ENCODE data around the gene CFAP77.

The CFAP77 gene

DNA sequence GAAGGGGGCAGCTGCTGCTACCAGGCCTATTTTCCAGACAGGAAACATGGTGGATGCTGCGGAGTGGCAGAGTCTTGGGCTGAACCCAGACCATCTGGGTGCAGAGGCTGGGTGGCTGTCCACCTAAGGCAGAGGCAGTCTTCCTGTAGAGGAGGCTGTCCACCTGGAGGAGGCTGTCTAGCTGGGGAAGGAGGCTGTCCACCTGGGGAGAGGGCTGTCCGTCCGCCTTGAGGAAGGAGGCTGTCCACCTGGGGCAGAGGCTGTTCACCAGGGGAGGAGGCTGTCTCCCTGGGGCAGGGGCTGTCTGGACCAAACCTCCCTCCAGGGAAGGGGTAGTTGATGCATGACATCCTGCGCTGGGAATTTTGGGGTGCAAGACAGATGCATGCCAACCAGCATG, 133.2 kb downstream of the CFAP77 start:
- Histone ChIP-seq H3K4me3 (replicated peaks; ENCODE audit: low read depth, low read length) (no peak overlapping the region), H3K27me3 (replicated peaks; ENCODE audit: control insufficient read depth, insufficient read depth, low read length) (no peaks in the 10 kb centered on the region; the same call in 1 of the 2 replicates), H3K36me3 (ENCODE audit: control insufficient read depth, insufficient read depth, low read length) (no peaks in the 10 kb centered on the region)
- TF ChIP-seq, protein P1, sequence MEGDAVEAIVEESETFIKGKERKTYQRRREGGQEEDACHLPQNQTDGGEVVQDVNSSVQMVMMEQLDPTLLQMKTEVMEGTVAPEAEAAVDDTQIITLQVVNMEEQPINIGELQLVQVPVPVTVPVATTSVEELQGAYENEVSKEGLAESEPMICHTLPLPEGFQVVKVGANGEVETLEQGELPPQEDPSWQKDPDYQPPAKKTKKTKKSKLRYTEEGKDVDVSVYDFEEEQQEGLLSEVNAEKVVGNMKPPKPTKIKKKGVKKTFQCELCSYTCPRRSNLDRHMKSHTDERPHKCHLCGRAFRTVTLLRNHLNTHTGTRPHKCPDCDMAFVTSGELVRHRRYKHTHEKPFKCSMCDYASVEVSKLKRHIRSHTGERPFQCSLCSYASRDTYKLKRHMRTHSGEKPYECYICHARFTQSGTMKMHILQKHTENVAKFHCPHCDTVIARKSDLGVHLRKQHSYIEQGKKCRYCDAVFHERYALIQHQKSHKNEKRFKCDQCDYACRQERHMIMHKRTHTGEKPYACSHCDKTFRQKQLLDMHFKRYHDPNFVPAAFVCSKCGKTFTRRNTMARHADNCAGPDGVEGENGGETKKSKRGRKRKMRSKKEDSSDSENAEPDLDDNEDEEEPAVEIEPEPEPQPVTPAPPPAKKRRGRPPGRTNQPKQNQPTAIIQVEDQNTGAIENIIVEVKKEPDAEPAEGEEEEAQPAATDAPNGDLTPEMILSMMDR (IDR thresholded peaks at IDR 0.05; ENCODE audit: insufficient read depth, low read length, poor library complexity, severe bottlenecking): no peak
- no peak for DNase-seq (ENCODE audit: extremely low read depth, insufficient read length)

DNA sequence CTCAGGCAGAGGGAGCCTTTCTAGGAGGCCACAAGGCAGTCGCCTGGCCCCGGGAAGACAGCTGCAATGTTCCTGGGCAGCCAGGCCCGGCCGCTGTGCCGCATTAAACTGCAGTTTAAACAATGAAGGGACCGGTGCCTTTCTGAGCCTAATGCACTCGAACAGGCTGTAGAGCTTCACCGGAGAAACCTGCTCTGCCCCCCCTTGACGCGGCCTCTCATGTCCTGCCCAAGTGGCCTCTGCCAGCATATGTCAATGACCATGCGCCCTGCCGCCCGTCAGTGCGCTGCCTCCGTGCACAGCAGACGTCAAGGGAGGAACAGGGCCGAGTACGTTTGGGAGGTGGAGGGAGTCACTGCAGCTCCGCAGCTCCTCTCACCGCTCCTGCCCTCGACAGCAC, 133.9 kb downstream of the CFAP77 start:
- H3K36me3 ChIP-seq (ENCODE audit: control insufficient read depth, insufficient read depth, low read length): no peaks in the 10 kb centered on the region
- no peak overlapping the region for H3K4me3 ChIP-seq (replicated peaks; ENCODE audit: low read depth, low read length)
- DNase-seq (ENCODE audit: extremely low read depth, insufficient read length): no peak
- H3K27me3 ChIP-seq (replicated peaks; ENCODE audit: control insufficient read depth, insufficient read depth, low read length): no peaks in the 10 kb centered on the region; the same call in 1 of the 2 replicates
- TF ChIP-seq, protein P1 (IDR thresholded peaks at IDR 0.05; ENCODE audit: insufficient read depth, low read length, poor library complexity, severe bottlenecking): no peak

DNA sequence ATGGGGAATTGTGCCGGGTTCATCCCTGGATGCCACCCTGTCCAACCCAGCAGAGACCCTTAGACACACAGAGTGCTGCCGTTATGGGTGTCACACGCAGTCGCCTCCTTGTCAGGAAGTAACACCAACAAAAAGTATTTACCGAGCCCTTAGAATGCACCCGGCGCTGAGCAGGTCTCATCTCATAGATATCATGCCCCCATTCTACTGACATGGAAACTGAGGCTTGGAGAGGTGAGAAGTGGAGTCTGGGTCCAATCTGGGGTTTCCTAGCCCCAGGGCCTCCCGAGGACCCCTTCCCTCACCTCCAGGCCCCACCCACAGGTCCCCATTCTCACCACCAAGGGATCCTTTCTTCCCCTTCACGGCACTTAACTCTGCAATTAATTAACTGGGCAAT, 135.6 kb downstream of the CFAP77 start:
- no peak for DNase-seq (ENCODE audit: extremely low read depth, insufficient read length)
- Histone ChIP-seq H3K36me3 (ENCODE audit: control insufficient read depth, insufficient read depth, low read length) (no peaks in the 10 kb centered on the region), H3K4me3 (replicated peaks; ENCODE audit: low read depth, low read length) (no peak overlapping the region), H3K27me3 (replicated peaks; ENCODE audit: control insufficient read depth, insufficient read depth, low read length) (no peaks in the 10 kb centered on the region; the same call in 1 of the 2 replicates)
- TF ChIP-seq, protein P1 (IDR thresholded peaks at IDR 0.05; ENCODE audit: insufficient read depth, low read length, poor library complexity, severe bottlenecking): no peak

DNA sequence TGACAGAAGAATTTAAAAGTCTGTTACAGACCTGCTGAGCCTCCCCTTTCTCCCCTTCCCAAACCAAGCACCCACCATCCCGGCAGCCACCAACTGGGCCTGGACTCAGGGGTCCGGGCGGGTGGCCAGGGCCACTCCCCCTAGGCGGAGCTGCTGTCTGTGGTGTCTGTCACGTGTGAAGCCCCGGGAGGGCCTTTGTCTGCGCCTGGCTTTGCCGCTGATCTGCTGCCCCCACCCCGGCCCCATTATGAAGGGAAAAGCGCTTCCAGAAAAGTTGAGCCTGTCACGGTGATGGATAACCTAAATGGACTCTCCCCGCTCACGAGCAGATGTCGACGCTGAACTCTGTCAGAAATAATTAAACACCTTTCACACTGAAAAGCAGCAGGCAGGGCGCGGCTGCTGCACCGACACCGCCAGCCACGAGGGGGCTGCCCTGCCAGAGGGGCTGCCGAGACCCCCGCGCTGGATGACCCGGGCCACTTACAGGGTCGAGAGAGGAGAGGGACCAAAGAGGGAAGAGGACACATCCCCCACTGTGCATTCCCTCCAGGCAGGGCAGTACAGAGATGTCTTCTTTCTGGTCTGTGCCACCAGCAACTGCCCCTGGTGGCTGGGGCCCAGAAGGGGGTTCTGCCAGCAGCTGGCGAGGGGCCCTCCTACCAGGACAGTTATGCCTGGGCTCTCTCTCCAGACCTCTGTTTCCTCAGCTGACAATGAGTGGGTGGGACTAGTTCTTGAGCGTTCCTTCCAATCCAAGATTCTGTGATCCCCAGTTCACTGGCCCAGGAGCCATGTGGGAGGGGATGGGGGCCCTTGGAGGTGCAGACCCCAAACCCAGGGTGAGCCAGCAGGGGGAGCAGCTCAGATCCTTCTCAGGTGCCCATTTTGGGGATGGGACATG, 136.4 kb downstream of the CFAP77 start:
- Histone ChIP-seq H3K36me3 (ENCODE audit: control insufficient read depth, insufficient read depth, low read length) (no peaks in the 10 kb centered on the region), H3K27me3 (replicated peaks; ENCODE audit: control insufficient read depth, insufficient read depth, low read length) (no peaks in the 10 kb centered on the region; the same call in 1 of the 2 replicates), H3K4me3 (replicated peaks; ENCODE audit: low read depth, low read length) (no peak overlapping the region)
- DNase-seq (ENCODE audit: extremely low read depth, insufficient read length): no peak
- TF ChIP-seq, protein P1 (IDR thresholded peaks at IDR 0.05; ENCODE audit: insufficient read depth, low read length, poor library complexity, severe bottlenecking): peak; percentile 48

DNA sequence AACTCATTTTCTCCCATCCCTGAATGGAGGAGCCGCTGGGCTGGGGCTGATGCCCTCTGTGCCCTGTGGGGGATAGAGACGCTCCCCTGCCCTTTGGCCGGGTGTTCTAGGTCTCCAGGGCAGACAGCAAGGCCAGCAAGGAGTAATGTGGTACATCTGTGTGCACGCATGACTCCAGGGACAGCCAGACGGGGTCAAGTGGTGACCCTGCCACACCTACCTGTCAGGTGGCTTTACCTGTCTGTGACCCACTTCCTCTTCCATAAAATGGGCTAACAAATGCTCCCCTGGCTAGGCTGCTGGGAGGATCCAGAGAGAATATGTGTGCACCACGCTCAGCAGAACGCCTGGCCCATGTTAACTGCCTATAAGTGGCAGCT, 137.0 kb downstream of the CFAP77 start:
- Histone ChIP-seq H3K36me3 (ENCODE audit: control insufficient read depth, insufficient read depth, low read length) (no peaks in the 10 kb centered on the region), H3K4me3 (replicated peaks; ENCODE audit: low read depth, low read length) (no peak overlapping the region), H3K27me3 (replicated peaks; ENCODE audit: control insufficient read depth, insufficient read depth, low read length) (no peaks in the 10 kb centered on the region; the same call in 1 of the 2 replicates)
- no peak for DNase-seq (ENCODE audit: extremely low read depth, insufficient read length)
- TF ChIP-seq, protein P1 (IDR thresholded peaks at IDR 0.05; ENCODE audit: insufficient read depth, low read length, poor library complexity, severe bottlenecking): no peak

All from GM06990 (cell line).